NCI-H1436 (cell line): ENCODE measurements around the gene GPATCH1.
"Not testable (repeated sequence)": the region's sequence is repeated elsewhere in the genome, so short reads cannot be mapped to it uniquely, and the experiment has no call there.

Experiments
- DNase-seq: peaks from one replicate; lab custom pipeline; 2025; lab: John Stamatoyannopoulos, UW

GPATCH1 gene

DNA sequence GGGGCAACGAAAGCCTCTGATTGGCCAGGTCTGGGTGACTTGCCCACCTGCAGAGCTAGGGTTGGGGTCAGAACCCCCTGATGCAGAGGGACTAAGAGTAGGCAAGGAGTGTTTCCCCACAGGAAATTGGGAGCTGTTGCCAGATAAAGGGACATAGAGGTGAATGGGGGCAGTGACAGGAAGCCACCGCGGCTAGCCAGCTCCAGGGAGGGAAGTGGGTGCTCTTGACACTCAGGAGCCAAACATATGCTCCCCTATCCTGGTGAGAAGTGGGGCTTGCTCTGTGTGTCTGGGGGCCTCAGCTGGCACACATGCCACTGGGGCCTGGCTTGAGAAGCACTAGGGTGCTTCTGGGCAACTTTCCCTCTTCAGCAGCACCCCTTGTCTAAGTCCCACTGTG is 76.9 kb downstream of the GPATCH1 start:
- DNase-seq = no peak

DNA sequence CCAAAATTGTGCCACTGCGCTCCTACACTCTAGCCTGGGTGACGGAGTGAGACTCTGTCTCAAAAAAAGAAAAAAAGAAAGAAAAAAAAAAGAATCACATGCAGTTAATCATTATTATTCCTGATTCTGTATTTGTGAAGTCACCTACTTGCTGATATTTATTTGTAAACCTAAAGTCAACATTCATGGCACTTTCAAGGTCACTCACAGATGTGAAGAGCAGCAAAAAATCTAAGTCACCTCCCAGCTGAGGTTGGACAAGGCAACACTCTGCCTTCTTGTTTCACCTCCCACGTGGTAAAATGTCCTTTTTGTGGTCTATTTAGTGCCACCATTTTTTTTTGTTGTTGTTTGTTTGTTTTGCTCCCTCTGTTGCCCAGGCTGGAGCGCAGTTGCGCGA is 77.4 kb downstream of the GPATCH1 start:
- no peak for DNase-seq

DNA sequence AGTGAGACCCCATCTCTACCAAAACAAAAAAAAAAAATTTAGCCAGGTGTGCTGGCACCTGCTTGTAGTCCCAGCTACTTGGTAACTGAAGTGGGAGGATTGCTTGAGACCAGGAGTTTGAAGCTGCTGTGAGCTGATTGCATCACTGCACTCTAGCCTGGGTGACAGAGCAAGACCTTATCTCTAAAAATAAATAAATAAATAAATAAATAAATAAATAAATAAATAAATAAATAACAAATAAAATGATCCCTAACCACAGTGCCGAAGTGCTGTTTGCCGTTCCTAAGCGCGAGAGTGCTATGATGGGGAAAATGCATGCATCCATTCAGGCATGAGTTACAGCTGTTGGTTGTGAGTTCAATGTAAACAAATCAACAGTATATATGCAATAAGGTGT is 78.2 kb downstream of the GPATCH1 start:
- DNase-seq = no peak

DNA sequence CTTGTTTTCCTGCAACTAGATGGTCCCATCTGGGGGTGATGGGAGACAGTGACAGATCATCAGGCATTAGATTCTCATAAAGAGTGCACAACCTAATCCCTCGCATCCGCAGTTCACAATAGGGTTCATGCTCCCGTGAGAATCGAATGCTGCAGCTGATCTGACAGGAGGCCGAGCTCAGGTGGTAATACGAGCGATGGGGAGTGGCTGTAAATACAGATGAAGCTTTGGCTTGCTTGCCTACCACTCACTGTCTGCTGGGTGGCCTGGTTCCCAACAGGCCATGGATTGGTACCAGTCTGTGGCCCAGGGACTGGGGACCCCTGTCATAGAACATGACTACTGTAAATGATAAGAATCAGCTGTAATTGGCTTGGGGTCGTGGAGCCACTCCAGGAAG is 78.9 kb downstream of the GPATCH1 start:
- DNase-seq = no peak

DNA sequence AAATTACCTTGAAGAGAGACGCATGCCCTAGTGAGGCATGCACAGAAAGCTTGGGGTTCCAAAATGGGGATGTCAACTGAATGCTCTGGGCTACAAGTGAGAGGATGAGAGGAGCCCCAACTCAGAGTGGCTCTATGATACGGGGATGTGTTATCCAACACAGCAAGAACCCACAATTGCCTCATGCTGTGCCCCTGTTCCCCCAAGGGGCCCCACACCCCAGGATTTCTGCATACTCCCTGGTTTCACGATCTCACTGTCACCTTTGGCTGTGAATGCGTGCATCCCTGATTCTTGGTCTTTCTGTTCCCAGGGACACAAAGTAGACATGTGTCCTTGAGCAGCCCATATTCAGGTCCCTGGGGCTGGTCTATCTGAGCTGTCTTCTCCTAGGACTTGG is 80.2 kb downstream of the GPATCH1 start:
- no peak for DNase-seq

DNA sequence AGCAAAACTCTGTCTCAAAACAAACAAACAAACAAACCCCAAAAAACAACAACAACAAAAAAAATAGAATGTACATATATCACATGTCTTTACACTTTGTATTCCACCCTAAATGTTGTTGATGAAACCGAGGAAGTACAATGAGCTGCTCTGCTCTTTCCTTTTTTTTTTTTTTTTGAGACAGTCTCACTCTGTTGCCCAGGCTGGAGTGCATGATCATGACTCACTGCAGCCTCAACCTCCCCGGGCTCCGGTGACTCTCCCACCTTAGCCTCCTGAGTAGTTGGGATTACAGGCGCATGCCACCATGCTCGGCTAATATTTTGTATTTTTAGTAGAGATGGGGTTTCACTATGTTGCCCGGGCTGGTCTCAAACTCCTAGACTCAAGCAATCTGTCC is 82.5 kb downstream of the GPATCH1 start:
- no peak for DNase-seq

GRCh38 chr19:33166037-33166436 is 85.1 kb downstream of the GPATCH1 start:
- DNase-seq = not testable (repeated sequence)

GRCh38 chr19:33167438-33167837 is 86.5 kb downstream of the GPATCH1 start:
- DNase-seq = no peak

- DNase-seq = no peak
These were observed 87.5 kb downstream of the GPATCH1 start for GRCh38 chr19:33168528-33168927.

DNA sequence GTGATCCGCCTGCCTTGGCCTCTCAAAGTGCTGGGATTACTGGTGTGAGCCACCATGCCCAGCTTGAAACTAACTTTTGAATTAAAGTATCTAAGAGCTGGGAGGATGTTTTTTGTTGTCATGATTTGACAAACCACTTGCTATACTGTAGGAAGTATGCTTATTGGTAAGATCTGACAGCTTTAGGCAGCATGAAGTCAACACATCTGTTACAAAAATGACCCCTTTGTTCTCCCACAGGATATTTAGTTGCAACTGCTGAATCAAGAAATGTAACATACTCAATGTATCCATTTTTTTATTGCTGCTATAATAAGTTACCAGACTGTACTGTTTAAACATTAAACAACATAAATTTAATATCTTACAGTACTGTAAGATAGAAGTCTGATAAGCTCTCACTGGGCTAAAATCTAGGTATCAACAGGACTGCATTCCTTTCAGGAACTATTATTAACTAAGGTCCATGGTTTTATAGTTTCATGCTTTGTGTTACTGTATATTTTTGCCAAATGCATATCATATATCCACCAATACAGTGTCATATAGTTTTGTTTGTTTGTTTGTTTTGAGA is 90.3 kb downstream of the GPATCH1 start:
- DNase-seq = no peak

DNA sequence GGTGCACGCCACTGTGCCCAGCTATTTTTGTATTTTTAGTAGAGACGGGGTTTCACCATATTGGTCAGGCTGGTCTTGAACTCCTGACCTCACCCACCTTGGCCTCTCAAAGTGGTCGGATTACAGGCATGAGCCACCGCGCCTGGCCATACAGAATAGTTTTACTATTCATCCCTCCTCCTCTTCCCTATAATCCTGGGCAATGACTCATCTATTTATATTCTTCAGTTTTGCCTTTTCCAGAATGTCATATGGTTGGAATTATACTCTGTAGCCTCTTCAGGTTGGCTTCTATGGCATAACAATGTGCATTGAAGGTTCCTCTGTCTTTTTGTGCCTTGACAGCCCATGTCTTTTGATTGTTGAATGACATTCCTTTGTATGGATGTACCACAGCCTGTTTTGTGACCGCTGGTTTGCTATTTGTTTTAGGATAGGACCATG is 91.0 kb downstream of the GPATCH1 start:
- no peak for DNase-seq

DNA sequence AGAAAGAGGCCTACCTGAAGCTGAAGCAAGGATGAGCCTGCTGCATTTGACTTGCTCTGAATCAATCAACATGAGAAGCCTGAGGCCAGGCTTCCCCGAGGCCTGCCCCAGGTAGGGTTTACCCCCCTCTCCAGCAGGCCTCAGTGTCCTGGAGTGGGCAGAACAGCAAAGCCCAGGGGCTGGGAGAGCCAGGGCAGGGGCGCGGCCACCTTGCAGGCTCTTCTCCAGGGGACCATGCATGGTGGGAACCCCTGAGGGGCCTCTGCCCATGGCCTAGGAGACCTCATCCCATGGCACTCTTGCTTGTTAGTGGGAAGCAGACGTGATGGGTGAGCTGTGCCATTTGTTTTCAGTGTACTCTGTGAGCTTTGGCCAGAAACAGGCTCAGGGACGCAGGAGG is 93.2 kb downstream of the GPATCH1 start:
- DNase-seq = no peak

GRCh38 chr19:33175156-33175782 is 94.3 kb downstream of the GPATCH1 start:
- DNase-seq = no peak

DNA sequence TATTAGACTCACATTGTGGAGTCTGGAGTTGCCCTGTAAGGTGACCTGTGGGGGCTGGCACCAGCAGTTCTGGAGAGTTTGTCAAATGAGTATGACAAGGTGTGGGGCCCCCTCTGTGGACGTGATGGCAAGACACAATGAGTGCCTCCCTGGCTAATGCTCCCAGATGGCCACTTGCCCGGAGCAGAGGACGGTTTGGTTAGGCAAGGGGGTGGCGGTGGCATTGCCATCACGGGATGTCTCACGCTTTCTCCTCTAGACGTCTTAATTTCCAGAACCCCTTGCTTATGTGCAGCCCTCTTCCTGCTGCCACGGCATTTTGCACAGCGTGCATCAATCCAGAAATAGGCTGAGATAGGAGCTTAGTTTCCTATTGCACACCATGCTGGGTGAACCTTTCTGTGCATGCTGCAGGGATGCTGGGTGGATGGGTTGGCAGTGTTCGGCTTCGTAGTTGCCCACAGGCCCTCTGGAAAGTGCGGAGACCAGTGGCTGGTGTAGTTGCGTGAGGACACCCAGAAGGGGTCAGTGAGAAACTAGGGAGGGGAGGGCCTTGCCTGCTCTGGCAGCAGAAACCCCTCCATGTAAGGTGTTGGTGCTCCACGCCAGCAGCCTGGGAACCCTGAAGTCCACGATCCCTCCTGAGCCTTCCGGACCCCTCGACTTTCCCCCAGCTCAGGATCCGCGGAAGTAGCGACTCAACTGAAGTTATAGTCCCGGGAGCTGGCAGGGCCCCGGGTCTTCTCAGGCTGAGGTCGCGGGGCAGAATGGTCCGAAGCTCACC is 95.1 kb downstream of the GPATCH1 start:
- no peak for DNase-seq

DNA sequence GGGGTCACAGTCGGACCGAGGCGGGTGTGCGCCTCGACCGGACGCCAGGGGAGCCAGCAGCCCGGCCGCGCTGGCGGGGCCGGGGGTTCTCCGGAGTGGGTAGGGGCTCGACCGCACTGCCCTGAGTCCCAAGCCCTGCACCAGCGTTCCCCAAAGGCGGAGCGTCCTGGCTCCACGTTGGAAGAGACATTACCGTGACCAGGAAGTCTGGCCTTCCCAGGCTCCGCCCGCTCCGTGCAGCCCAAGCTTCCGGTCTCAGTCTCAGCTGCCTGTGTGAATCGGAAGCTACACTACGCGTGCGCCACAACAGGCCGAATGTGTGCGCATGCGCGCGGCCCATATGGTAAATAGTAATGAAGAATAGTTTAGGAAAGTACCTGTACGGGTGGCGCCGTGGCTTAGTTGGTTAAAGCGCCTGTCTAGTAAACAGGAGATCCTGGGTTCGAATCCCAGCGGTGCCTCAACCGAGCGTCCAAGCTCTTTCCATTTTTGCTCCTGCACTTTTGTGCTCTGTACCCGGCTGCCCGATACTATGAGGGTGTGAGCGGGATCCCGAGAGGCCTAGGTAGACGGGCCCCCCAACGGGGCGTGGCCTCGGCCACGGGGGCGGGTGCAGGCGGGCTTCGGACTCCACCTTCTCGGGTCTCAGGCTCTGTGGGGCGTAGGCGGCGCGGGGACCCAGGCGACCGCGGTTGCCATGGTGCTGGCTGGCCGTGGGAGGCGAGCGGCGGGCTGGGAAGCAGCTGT is 95.9 kb downstream of the GPATCH1 start:
- DNase-seq = peak; percentile 97

DNA sequence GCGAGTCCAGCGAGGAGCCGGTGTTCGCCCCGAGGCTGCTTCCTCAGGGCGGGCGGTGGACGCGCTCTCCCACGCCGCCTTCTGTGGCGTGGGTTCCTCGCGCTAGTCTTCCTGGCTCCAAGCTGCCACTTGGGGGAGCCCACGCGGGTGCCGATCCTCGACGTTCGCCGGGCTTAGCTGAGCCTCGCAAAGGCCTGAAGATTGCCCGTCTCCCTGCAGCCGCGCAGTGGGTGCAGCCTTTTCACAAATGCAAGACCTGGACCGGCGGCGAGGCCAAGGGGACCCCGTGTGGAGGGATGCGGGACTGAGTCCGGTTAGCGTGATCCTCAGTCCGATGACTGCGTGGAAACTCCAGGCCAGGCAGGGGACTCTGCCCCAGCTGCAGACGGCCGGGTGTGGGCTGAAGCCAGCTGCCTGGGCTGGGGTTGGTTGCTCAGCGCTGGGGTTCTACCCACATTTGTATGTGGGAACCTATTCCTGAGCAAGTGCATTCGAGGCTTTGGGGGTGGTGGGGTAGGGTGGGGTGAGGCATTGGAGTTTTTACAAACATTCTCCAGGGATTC is 96.5 kb downstream of the GPATCH1 start:
- no peak for DNase-seq
